GM12874 (cell line): ENCODE measurements around the gene SLC26A3.

Experiments
- CTCF ChIP-seq: IDR thresholded peaks from 2 replicates; pipeline ENCODE4 v1.5.1; 2011; ENCODE audit warnings: low read depth, mild to moderate bottlenecking, control low read depth, low read length, moderate library complexity; ENCODE audit not compliant: insufficient read depth

The SLC26A3 gene

GRCh38 chr7:107813524-107813923 lies 10.5 kb upstream of the SLC26A3 start:
- no peak for TF ChIP-seq CTCF

- no peak for TF ChIP-seq CTCF
Measured at GRCh38 chr7:107811934-107812333, 8.9 kb upstream of the SLC26A3 start.

GRCh38 chr7:107810626-107811025 lies 7.6 kb upstream of the SLC26A3 start:
- TF ChIP-seq CTCF, result no peak

GRCh38 chr7:107809179-107809578 lies 6.2 kb upstream of the SLC26A3 start:
- TF ChIP-seq CTCF, result no peak

GRCh38 chr7:107799647-107800264 lies 3.3 kb downstream of the SLC26A3 start:
- no peak for TF ChIP-seq CTCF

GRCh38 chr7:107792364-107792763 lies 10.7 kb downstream of the SLC26A3 start:
- no peak for TF ChIP-seq CTCF

GRCh38 chr7:107789647-107790046 lies 13.4 kb downstream of the SLC26A3 start:
- no peak for TF ChIP-seq CTCF
